ENCODE measurements around the gene XRCC1.

- TF ChIP-seq, protein P1, sequence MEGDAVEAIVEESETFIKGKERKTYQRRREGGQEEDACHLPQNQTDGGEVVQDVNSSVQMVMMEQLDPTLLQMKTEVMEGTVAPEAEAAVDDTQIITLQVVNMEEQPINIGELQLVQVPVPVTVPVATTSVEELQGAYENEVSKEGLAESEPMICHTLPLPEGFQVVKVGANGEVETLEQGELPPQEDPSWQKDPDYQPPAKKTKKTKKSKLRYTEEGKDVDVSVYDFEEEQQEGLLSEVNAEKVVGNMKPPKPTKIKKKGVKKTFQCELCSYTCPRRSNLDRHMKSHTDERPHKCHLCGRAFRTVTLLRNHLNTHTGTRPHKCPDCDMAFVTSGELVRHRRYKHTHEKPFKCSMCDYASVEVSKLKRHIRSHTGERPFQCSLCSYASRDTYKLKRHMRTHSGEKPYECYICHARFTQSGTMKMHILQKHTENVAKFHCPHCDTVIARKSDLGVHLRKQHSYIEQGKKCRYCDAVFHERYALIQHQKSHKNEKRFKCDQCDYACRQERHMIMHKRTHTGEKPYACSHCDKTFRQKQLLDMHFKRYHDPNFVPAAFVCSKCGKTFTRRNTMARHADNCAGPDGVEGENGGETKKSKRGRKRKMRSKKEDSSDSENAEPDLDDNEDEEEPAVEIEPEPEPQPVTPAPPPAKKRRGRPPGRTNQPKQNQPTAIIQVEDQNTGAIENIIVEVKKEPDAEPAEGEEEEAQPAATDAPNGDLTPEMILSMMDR (IDR thresholded peaks at IDR 0.05): no peak
- no peak for TF ChIP-seq POLR2AphosphoS5 (IDR thresholded peaks at IDR 0.05)
Measured at GRCh38 chr19:43552616-43553015, 22.7 kb downstream of the XRCC1 start.

Measured in breast epithelium (tissue), 3 donors.